Upper lobe of left lung (tissue), 4 donors: ENCODE measurements around the gene TMEM176A.

Experiments used
- CTCF ChIP-seq, 6 experiments: fragments of 450-650 bp in 4 of 6; fragments of 200-600 bp in 2 of 6; sonication (generic) in 2 of 6; IDR thresholded peaks; one replicate each; pipeline ENCODE4 v1.5.1; 2016 to 2019; ENCODE audit warnings: antibody characterized with exemption in 6 of 6
- EP300 ChIP-seq, 4 donors: sonication (generic); formaldehyde crosslinking; IDR thresholded peaks; one replicate each; pipeline ENCODE4 v1.5.1; 2017; ENCODE audit warnings: antibody characterized with exemption in 4 of 4, control low read depth in 2 of 4
- POLR2A ChIP-seq, 4 donors: fragments of 450-650 bp; IDR thresholded peaks; one replicate each; pipeline ENCODE4 v1.5.1; 2016 to 2017; ENCODE audit warnings: antibody characterized with exemption in 4 of 4, mild to moderate bottlenecking in 2 of 4
- POLR2AphosphoS5 ChIP-seq, 2 donors: sonication (generic); formaldehyde crosslinking; IDR thresholded peaks; one replicate each; pipeline ENCODE4 v1.5.1; 2017; ENCODE audit warnings: antibody characterized with exemption in 2 of 2

- no peak for TF ChIP-seq EP300 (IDR thresholded peaks at IDR 0.05)
- no peak for TF ChIP-seq CTCF (IDR thresholded peaks at IDR 0.05)
- TF ChIP-seq POLR2AphosphoS5 (IDR thresholded peaks at IDR 0.05): peak in 1 of 2 donors; percentile 53
- TF ChIP-seq POLR2A (IDR thresholded peaks at IDR 0.05): no peak
Observed at GRCh38 chr7:150755473-150756099, 45.0 kb upstream of the TMEM176A start.
